HEK293 (cell line): Measurements from ENCODE around the gene CRB3.
A peak's percentile ranks its signal among the peaks of the same experiment; 100 is the strongest.
"Not testable (repeated sequence)": the region's sequence is repeated elsewhere in the genome, so short reads cannot be mapped to it uniquely, and the experiment has no call there.

Experiments
- CTCF ChIA-PET: fragments of 350-600 bp; formaldehyde crosslinking; extraction: SDS; loops from one replicate; lab custom pipeline; 2021; ENCODE audit warnings: antibody characterized with exemption; lab: Yijun Ruan, JAX
- POLR2A ChIA-PET: fragments of 300-600 bp; formaldehyde crosslinking; extraction: SDS; loops from one replicate; lab custom pipeline; 2020; ENCODE audit warnings: antibody characterized with exemption, inconsistent platforms; lab: Yijun Ruan, JAX
- H3K27ac ChIP-seq: fragments of 200-500 bp; sonication (Bioruptor generic); 2 replicates; pipeline ENCODE4 v1.5.1; 2014; ENCODE audit warnings: low read depth, low read length, control low read depth, inconsistent platforms; ENCODE audit errors: extremely low read depth
- H3K36me3 ChIP-seq, 2 experiments: fragments of 200-500 bp in 1 of 2; sonication (Bioruptor generic) in 1 of 2; 1 replicate in 1 of 2; 2 replicates in 1 of 2; pipeline ENCODE4 v1.5.1; 2014 to 2017; ENCODE audit warnings: inconsistent platforms in 2 of 2, low read length in 2 of 2; ENCODE audit not compliant: control insufficient read depth in 2 of 2, insufficient read depth in 1 of 2
- H3K4me1 ChIP-seq: fragments of 200-500 bp; sonication (Bioruptor generic); 2 replicates; pipeline ENCODE4 v1.5.1; 2014; ENCODE audit warnings: mild to moderate bottlenecking, low read length, inconsistent platforms; ENCODE audit not compliant: control insufficient read depth, insufficient read depth
- H3K4me3 ChIP-seq: 2 replicates; pipeline ENCODE4 v1.5.1; 2011; ENCODE audit warnings: low read depth, mild to moderate bottlenecking, control low read depth, low read length, moderate library complexity
- H3K9me3 ChIP-seq: fragments of 200-500 bp; sonication (Bioruptor generic); 2 replicates; pipeline ENCODE4 v1.5.1; 2014; ENCODE audit warnings: low read depth, low read length, inconsistent platforms; ENCODE audit not compliant: control insufficient read depth, insufficient read depth
- GLIS2 ChIP-seq: fragments of 450-650 bp; formaldehyde crosslinking; IDR thresholded peaks from 2 replicates; pipeline ENCODE4 v1.5.1; 2016; ENCODE audit warnings: missing biosample characterization, missing genetic modification characterization
- KLF7 ChIP-seq: fragments of 450-650 bp; formaldehyde crosslinking; IDR thresholded peaks from 2 replicates; pipeline ENCODE4 v1.5.1; 2016; ENCODE audit warnings: missing biosample characterization, missing genetic modification characterization, borderline replicate concordance
- PBX3 ChIP-seq: sonication (generic); formaldehyde crosslinking; IDR thresholded peaks from 2 replicates; pipeline ENCODE4 v1.8.1; 2022; ENCODE audit warnings: mild to moderate bottlenecking, moderate library complexity, missing genetic modification reagents
- RBAK ChIP-seq: fragments of 450-650 bp; formaldehyde crosslinking; IDR thresholded peaks from 2 replicates; pipeline ENCODE4 v1.5.1; 2016; ENCODE audit warnings: missing biosample characterization, missing genetic modification characterization
- ZNF148 ChIP-seq: fragments of 450-650 bp; formaldehyde crosslinking; IDR thresholded peaks from 2 replicates; pipeline ENCODE4 v1.5.0; 2017; ENCODE audit warnings: missing biosample characterization, missing genetic modification characterization, borderline replicate concordance
- ZNF157 ChIP-seq: fragments of 450-650 bp; formaldehyde crosslinking; IDR thresholded peaks from 2 replicates; pipeline ENCODE4 v1.5.1; 2016; ENCODE audit warnings: missing biosample characterization, missing genetic modification characterization
- ZNF174 ChIP-seq: fragments of 450-650 bp; formaldehyde crosslinking; IDR thresholded peaks from 2 replicates; pipeline ENCODE4 v1.5.0; 2017; ENCODE audit warnings: missing biosample characterization, mild to moderate bottlenecking, missing genetic modification characterization
- ZNF335 ChIP-seq: fragments of 450-650 bp; formaldehyde crosslinking; conservative IDR thresholded peaks from 2 replicates; pipeline ENCODE4 v1.5.1; 2016; ENCODE audit warnings: missing biosample characterization, missing genetic modification characterization
- ZNF423 ChIP-seq: fragments of 450-650 bp; formaldehyde crosslinking; IDR thresholded peaks from 2 replicates; pipeline ENCODE4 v1.5.1; 2016; ENCODE audit warnings: missing biosample characterization, missing genetic modification characterization
- ZNF549 ChIP-seq: fragments of 450-650 bp; IDR thresholded peaks from 2 replicates; pipeline ENCODE4 v1.5.1; 2018; ENCODE audit warnings: missing biosample characterization, missing genetic modification characterization, mild to moderate bottlenecking, inconsistent platforms, moderate library complexity
- ZNF555 ChIP-seq: fragments of 450-650 bp; formaldehyde crosslinking; conservative IDR thresholded peaks from 2 replicates; pipeline ENCODE4 v1.5.1; 2017; ENCODE audit warnings: missing biosample characterization, mild to moderate bottlenecking, missing genetic modification characterization, inconsistent platforms
- ZNF558 ChIP-seq: fragments of 450-650 bp; formaldehyde crosslinking; IDR thresholded peaks from 2 replicates; pipeline ENCODE4 v1.5.1; 2016; ENCODE audit warnings: missing biosample characterization, missing genetic modification characterization
- ZNF610 ChIP-seq: fragments of 450-650 bp; formaldehyde crosslinking; IDR thresholded peaks from 2 replicates; pipeline ENCODE4 v1.5.1; 2016; ENCODE audit warnings: missing biosample characterization, missing genetic modification characterization, borderline replicate concordance
- ZNF677 ChIP-seq: fragments of 450-650 bp; IDR thresholded peaks from 2 replicates; pipeline ENCODE4 v1.5.0; 2018; ENCODE audit warnings: missing biosample characterization, mild to moderate bottlenecking, missing genetic modification characterization, moderate library complexity
- ZNF707 ChIP-seq: fragments of 450-650 bp; formaldehyde crosslinking; IDR thresholded peaks from 2 replicates; pipeline ENCODE4 v1.5.1; 2016; ENCODE audit warnings: missing biosample characterization, missing genetic modification characterization
- ZNF768 ChIP-seq: fragments of 450-650 bp; formaldehyde crosslinking; IDR thresholded peaks from 2 replicates; pipeline ENCODE4 v1.5.1; 2018; ENCODE audit warnings: missing biosample characterization, mild to moderate bottlenecking, missing genetic modification characterization
- ZNF792 ChIP-seq: fragments of 450-650 bp; formaldehyde crosslinking; IDR thresholded peaks from 2 replicates; pipeline ENCODE4 v1.5.1; 2016; ENCODE audit warnings: missing biosample characterization, missing genetic modification characterization
- TF ChIP-seq, protein P1 (sequence below): fragments of 450-650 bp; formaldehyde crosslinking; conservative IDR thresholded peaks from 2 replicates; pipeline ENCODE4 v1.5.1; 2016; ENCODE audit warnings: low read depth, missing biosample characterization, missing genetic modification characterization

CRB3 gene

GRCh38 chr19:6425732-6426620, 38.1 kb upstream of the CRB3 start (continued):
- TF ChIP-seq ZNF558 = 0 out of 2 replicates have a peak, but pooled peaks have one; percentile 33

DNA sequence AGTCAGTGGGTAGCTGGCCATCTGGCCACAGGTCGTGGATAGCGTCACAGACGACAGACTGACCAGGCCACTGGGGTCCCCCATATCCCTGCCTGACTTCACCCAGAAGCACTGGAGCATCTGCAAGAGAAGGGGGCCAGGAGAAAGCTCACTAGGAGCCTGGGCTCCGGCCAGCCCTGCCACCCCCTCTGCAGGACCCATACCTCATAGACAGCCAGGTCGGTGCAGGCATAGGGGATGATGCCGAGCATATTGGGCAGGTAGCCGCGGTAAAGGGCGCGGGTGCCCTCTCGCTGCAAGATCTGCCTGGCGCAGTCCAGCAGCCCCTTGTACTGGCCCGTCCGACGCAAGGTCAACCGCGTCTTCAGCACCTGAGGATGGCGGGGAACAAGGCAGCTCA, 36.9 kb upstream of the CRB3 start:
- Histone ChIP-seq H3K4me1 (peaks cover 7% of the 10 kb centered on the region), H3K4me3 (no peak overlapping the region), H3K9me3 (no peaks in the 10 kb centered on the region), H3K36me3 (peaks cover 1 to 13% of the 10 kb centered on the region in 2 experiments; a peak in 1 of 3 replicates), H3K27ac (no peak overlapping the region)
- CTCF ChIA-PET = interaction anchor here (0.5 to 1.3 kb wide), 2 partner anchors 209 to 661 kb away, joined by 3 read pairs; no protein-coding TSS in a partner anchor
- POLR2A ChIA-PET = interaction anchor here (1.0 kb wide), 1 partner anchor 32 kb away, joined by 4 read pairs; the partner anchor contains the start of gene SLC25A23
- TF ChIP-seq ZNF792 (tag by site-specific recombination) (no peak), ZNF157 (no peak), ZNF768 (tag by site-specific recombination) (no peak), ZNF610 (tag by site-specific recombination) (no peak), ZNF707 (tag by site-specific recombination) (no peak), ZNF174 (no peak), ZNF148 (no peak), ZNF423 (tag by site-specific recombination) (no peak), PBX3 (no peak), KLF7 (tag by site-specific recombination) (no peak), ZNF677 (tag by site-specific recombination) (no peak), ZNF555 (no peak), RBAK (tag by site-specific recombination) (no peak), ZNF335 (tag by site-specific recombination) (no peak), ZNF549 (tag by site-specific recombination) (no peak), GLIS2 (tag by site-specific recombination) (no peak)
- TF ChIP-seq, protein P1, sequence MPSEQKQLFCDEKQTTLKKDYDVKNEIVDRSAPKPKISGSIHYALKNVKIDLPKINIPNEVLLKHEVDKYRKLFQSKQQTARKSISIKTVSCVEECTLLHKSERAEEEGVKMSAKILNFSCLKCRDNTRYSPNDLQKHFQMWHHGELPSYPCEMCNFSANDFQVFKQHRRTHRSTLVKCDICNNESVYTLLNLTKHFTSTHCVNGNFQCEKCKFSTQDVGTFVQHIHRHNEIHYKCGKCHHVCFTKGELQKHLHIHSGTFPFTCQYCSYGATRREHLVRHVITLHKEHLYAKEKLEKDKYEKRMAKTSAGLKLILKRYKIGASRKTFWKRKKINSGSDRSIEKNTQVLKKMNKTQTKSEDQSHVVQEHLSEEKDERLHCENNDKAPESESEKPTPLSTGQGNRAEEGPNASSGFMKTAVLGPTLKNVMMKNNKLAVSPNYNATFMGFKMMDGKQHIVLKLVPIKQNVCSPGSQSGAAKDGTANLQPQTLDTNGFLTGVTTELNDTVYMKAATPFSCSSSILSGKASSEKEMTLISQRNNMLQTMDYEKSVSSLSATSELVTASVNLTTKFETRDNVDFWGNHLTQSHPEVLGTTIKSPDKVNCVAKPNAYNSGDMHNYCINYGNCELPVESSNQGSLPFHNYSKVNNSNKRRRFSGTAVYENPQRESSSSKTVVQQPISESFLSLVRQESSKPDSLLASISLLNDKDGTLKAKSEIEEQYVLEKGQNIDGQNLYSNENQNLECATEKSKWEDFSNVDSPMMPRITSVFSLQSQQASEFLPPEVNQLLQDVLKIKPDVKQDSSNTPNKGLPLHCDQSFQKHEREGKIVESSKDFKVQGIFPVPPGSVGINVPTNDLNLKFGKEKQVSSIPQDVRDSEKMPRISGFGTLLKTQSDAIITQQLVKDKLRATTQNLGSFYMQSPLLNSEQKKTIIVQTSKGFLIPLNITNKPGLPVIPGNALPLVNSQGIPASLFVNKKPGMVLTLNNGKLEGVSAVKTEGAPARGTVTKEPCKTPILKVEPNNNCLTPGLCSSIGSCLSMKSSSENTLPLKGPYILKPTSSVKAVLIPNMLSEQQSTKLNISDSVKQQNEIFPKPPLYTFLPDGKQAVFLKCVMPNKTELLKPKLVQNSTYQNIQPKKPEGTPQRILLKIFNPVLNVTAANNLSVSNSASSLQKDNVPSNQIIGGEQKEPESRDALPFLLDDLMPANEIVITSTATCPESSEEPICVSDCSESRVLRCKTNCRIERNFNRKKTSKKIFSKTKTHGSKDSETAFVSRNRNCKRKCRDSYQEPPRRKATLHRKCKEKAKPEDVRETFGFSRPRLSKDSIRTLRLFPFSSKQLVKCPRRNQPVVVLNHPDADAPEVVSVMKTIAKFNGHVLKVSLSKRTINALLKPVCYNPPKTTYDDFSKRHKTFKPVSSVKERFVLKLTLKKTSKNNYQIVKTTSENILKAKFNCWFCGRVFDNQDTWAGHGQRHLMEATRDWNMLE = no peak

GRCh38 chr19:6428692-6429418, 35.2 kb upstream of the CRB3 start:
- H3K36me3 ChIP-seq, H3K4me3 ChIP-seq, H3K27ac ChIP-seq, H3K4me1 ChIP-seq, H3K9me3 ChIP-seq, POLR2A ChIA-PET: not testable (repeated sequence)
- CTCF ChIA-PET = interaction anchor here (0.6 kb wide), 2 partner anchors 17 to 435 kb away, joined by 4 read pairs; no protein-coding TSS in a partner anchor
